ENCODE measurements around the gene ALPK1. TPM values are rescaled to one million over a fixed set of nuclear protein-coding genes. Genes with fewer than 3 reads are reported as not detected.

The ALPK1 gene
- total and polyA plus RNA-seq, 2 of the 8 experiments (the other 6 are each of a cell fraction or from before 2014, with no cell fraction given) = 0.08 to 0.43 TPM

GRCh38 chr4:112422644-112423043 is 125.5 kb downstream of the ALPK1 start (continued):
- TF ChIP-seq USF2 (IDR thresholded peaks at IDR 0.05; ENCODE audit: low read length) = no peak
